Measurements from ENCODE around the gene EN2. TPM values are rescaled to one million over a fixed set of nuclear protein-coding genes. Genes with fewer than 3 reads are reported as not detected.

EN2 gene
- total RNA-seq, 1 experiment from 2014 or later = 1.5 TPM

GRCh38 chr7:155448632-155449007, 9.3 kb upstream of the EN2 start:
- in situ Hi-C loops (cut with HindIII; ENCODE audit: low pct_unique_long_range_greater_than_20kb, low sequenced_read_pairs) (no loop called here), intact Hi-C loops (cut with micrococcal nuclease; ENCODE audit: unreplicated experiment) (no loop called here)
- no peaks in the 10 kb centered on the region for H3K9me3 ChIP-seq (ENCODE audit: control insufficient read depth, insufficient read depth, low read depth, low read length)
- BruUV-seq (replicated peaks) = no TSS peak
- peaks cover 6% of the 10 kb centered on the region; the same call in 1 of the 2 replicates for H3K4me1 ChIP-seq (ENCODE audit: control insufficient read depth, insufficient read depth, low read length)
- CTCF ChIA-PET = no interaction called here
- POLR2A ChIA-PET = no interaction called here
- ATAC-seq (peak; percentile 79), DNase-seq (ENCODE audit: low read depth, low spot score) (no peak)
- no peak for TF ChIP-seq POLR2AphosphoS5 (IDR thresholded peaks at IDR 0.05; ENCODE audit: low read depth, low read length)
- no peak for TF ChIP-seq TCF7L2 (IDR thresholded peaks at IDR 0.05; ENCODE audit: low read depth, low read length)
- TF ChIP-seq SIN3A (IDR thresholded peaks at IDR 0.05; ENCODE audit: borderline replicate concordance, insufficient read depth, low read depth, low read length) = no peak
- no peak for TF ChIP-seq REST (IDR thresholded peaks at IDR 0.05; ENCODE audit: insufficient read depth in 1 of 2, low read depth in 2 of 2, low read length in 1 of 2)
- no peak for TF ChIP-seq CTCF (IDR thresholded peaks at IDR 0.05)
- peak overlapping the region; percentile 7 to 14; a peak in 3 of 4 replicates for H3K4me3 ChIP-seq (ENCODE audit: low read depth in 2 of 2, low read length in 2 of 2)
- H3K27ac ChIP-seq (ENCODE audit: low read length) = no peak overlapping the region
- H3K27me3 ChIP-seq (ENCODE audit: control insufficient read depth, insufficient read depth, low read length) = peaks cover 36% of the 10 kb centered on the region
- H3K36me3 ChIP-seq (ENCODE audit: control insufficient read depth, insufficient read depth, low read length) = no peaks in the 10 kb centered on the region

- CTCF ChIA-PET = no interaction called here
- BruUV-seq (replicated peaks) = no TSS peak
- in situ Hi-C loops (cut with HindIII; ENCODE audit: low pct_unique_long_range_greater_than_20kb, low sequenced_read_pairs) = no loop called here
These were observed 8.7 kb upstream of the EN2 start for GRCh38 chr7:155449008-155449868.

More at GRCh38 chr7:155449008-155449868, 8.7 kb upstream of the EN2 start:
- no peak for TF ChIP-seq TCF7L2 (IDR thresholded peaks at IDR 0.05; ENCODE audit: low read depth, low read length)
- TF ChIP-seq SIN3A (IDR thresholded peaks at IDR 0.05; ENCODE audit: borderline replicate concordance, insufficient read depth, low read depth, low read length) = no peak
- no peak for TF ChIP-seq CTCF (IDR thresholded peaks at IDR 0.05)
- no peak for TF ChIP-seq REST (IDR thresholded peaks at IDR 0.05; ENCODE audit: insufficient read depth in 1 of 2, low read depth in 2 of 2, low read length in 1 of 2)
- no peak for TF ChIP-seq POLR2AphosphoS5 (IDR thresholded peaks at IDR 0.05; ENCODE audit: low read depth, low read length)
- ATAC-seq (no peak), DNase-seq (ENCODE audit: low read depth, low spot score) (no peak)
- no peaks in the 10 kb centered on the region for H3K36me3 ChIP-seq (ENCODE audit: control insufficient read depth, insufficient read depth, low read length)
- H3K27me3 ChIP-seq (ENCODE audit: control insufficient read depth, insufficient read depth, low read length) = peaks cover 36% of the 10 kb centered on the region
- intact Hi-C loops (cut with micrococcal nuclease; ENCODE audit: unreplicated experiment) = no loop called here
- H3K4me1 ChIP-seq (ENCODE audit: control insufficient read depth, insufficient read depth, low read length) = peaks cover 6% of the 10 kb centered on the region; the same call in 1 of the 2 replicates
- no peak overlapping the region for H3K27ac ChIP-seq (ENCODE audit: low read length)
- POLR2A ChIA-PET = no interaction called here
- H3K4me3 ChIP-seq (ENCODE audit: low read depth in 2 of 2, low read length in 2 of 2) = peak overlapping the region; percentile 7 to 14; a peak in 3 of 4 replicates
- no peaks in the 10 kb centered on the region for H3K9me3 ChIP-seq (ENCODE audit: control insufficient read depth, insufficient read depth, low read depth, low read length)

All from Panc1 (cell line).